GM20431 (cell line): ENCODE results near the gene DCST2.

ENCODE experiments used
- in situ Hi-C: fragments of 300-500 bp; cut with MseI, MboI; formaldehyde crosslinking; loops from one replicate; pipeline ENCODE4 v1.15.0; 2020; ENCODE audit warnings: low sequenced_read_pairs; ENCODE audit not compliant: unreplicated experiment

Gene DCST2

GRCh38 chr1:155070721-155071569 is 37.4 kb upstream of the DCST2 start:
- in situ Hi-C loops = no loop called here

- in situ Hi-C loops = no loop called here
Measured at GRCh38 chr1:155070158-155070621, 36.6 kb upstream of the DCST2 start.

- in situ Hi-C loops = no loop called here
Measured at GRCh38 chr1:155069551-155070157, 36.1 kb upstream of the DCST2 start.

- in situ Hi-C loops = no loop called here
Measured at GRCh38 chr1:155068599-155068998, 35.0 kb upstream of the DCST2 start.

- in situ Hi-C loops = no loop called here
Measured at GRCh38 chr1:155066777-155067176, 33.2 kb upstream of the DCST2 start.

GRCh38 chr1:155064832-155065429 is 31.4 kb upstream of the DCST2 start:
- in situ Hi-C loops = no loop called here

- in situ Hi-C loops = no loop called here
Measured at GRCh38 chr1:155064111-155064831, 30.7 kb upstream of the DCST2 start.

GRCh38 chr1:155063550-155064110 is 30.0 kb upstream of the DCST2 start, which contains the start of gene EFNA4:
TSS of gene EFNA4 (plus strand) at chr1:155063740. CDS start at chr1:155063824, 84 bp downstream.
- in situ Hi-C loops = no loop called here

- in situ Hi-C loops = no loop called here
Measured at GRCh38 chr1:155062702-155063411, 29.3 kb upstream of the DCST2 start.

GRCh38 chr1:155062151-155062686 is 28.6 kb upstream of the DCST2 start:
- in situ Hi-C loops = no loop called here

GRCh38 chr1:155061381-155062150 is 28.0 kb upstream of the DCST2 start:
- in situ Hi-C loops = no loop called here

GRCh38 chr1:155060736-155061135 is 27.2 kb upstream of the DCST2 start:
- in situ Hi-C loops = no loop called here

- in situ Hi-C loops = no loop called here
Measured at GRCh38 chr1:155057788-155058211, 24.2 kb upstream of the DCST2 start.

- in situ Hi-C loops = no loop called here
Measured at GRCh38 chr1:155057104-155057503, 23.5 kb upstream of the DCST2 start.

GRCh38 chr1:155053531-155054105 is 20.0 kb upstream of the DCST2 start:
- in situ Hi-C loops = no loop called here

- in situ Hi-C loops = no loop called here
Measured at GRCh38 chr1:155052439-155053395, 19.1 kb upstream of the DCST2 start.

GRCh38 chr1:155051777-155052398 is 18.3 kb upstream of the DCST2 start:
- in situ Hi-C loops = no loop called here
